HCT116 (cell line): Measurements from ENCODE around the gene EIF1AY.

Experiments
- ATF3 ChIP-seq: IDR thresholded peaks from 2 replicates; pipeline ENCODE4 v1.6.1; 2012
- EZH2 ChIP-seq: fragments of 200-600 bp; sonication (generic); IDR thresholded peaks from 2 replicates; pipeline ENCODE4 v1.6.1; 2017; ENCODE audit warnings: antibody characterized with exemption, mixed run types
- EZH2phosphoT487 ChIP-seq: fragments of 200-600 bp; IDR thresholded peaks from 2 replicates; pipeline ENCODE4 v1.6.1; 2018; ENCODE audit warnings: antibody characterized with exemption, borderline replicate concordance
- MAX ChIP-seq: IDR thresholded peaks from 2 replicates; pipeline ENCODE4 v1.6.1; 2012
- POLR2A ChIP-seq: IDR thresholded peaks from 2 replicates; pipeline ENCODE4 v1.7.0; 2011; ENCODE audit warnings: borderline replicate concordance; ENCODE audit not compliant: insufficient read depth, insufficient read length; ENCODE audit errors: extremely low read depth
- POLR2AphosphoS5 ChIP-seq: IDR thresholded peaks from 2 replicates; pipeline ENCODE4 v1.6.1; 2011; ENCODE audit warnings: mild to moderate bottlenecking, low read depth, low read length, moderate library complexity
- RAD21 ChIP-seq: IDR thresholded peaks from 2 replicates; pipeline ENCODE4 v1.6.1; 2012; ENCODE audit warnings: low read depth, mild to moderate bottlenecking
- REST ChIP-seq: IDR thresholded peaks from 2 replicates; pipeline ENCODE4 v1.6.1; 2012; ENCODE audit warnings: low read depth
- SIN3A ChIP-seq: IDR thresholded peaks from 2 replicates; pipeline ENCODE4 v1.6.1; 2012; ENCODE audit warnings: low read depth
- YY1 ChIP-seq: IDR thresholded peaks from 2 replicates; pipeline ENCODE4 v1.6.1; 2011; ENCODE audit warnings: low read length, low read depth, moderate library complexity, mild to moderate bottlenecking; ENCODE audit not compliant: insufficient replicate concordance; ENCODE audit errors: extremely low read depth
- ZFX ChIP-seq: fragments of 450-650 bp; IDR thresholded peaks from 2 replicates; pipeline ENCODE4 v1.6.1; 2017
- ZNF274 ChIP-seq: fragments of 200-500 bp; sonication (Bioruptor generic); IDR thresholded peaks from 2 replicates; pipeline ENCODE4 v1.6.1; 2014; ENCODE audit warnings: mild to moderate bottlenecking, low read depth, low read length, inconsistent platforms
- TF ChIP-seq, protein P1 (sequence below), 3 experiments: fragments of 200-600 bp in 1 of 3; sonication (generic) in 1 of 3; IDR thresholded peaks in 2 of 3; conservative IDR thresholded peaks in 1 of 3; 2 replicates each; pipeline ENCODE4 v1.5.1; 2012 to 2017; ENCODE audit warnings: low read depth in 2 of 3, low read length in 2 of 3, antibody characterized with exemption in 1 of 3, borderline replicate concordance in 1 of 3, control low read depth in 1 of 3, mild to moderate bottlenecking in 1 of 3, mixed read lengths in 1 of 3, mixed run types in 1 of 3, moderate library complexity in 1 of 3; ENCODE audit not compliant: insufficient read depth in 1 of 3

GRCh38 chrY:20538933-20539332 is 36.6 kb upstream of the EIF1AY start:
- TF ChIP-seq ATF3 (no peak), POLR2A (no peak), ZFX (no peak), REST (no peak), MAX (no peak), EZH2 (no peak), RAD21 (no peak), ZNF274 (no peak), POLR2AphosphoS5 (no peak), YY1 (no peak), SIN3A (no peak), EZH2phosphoT487 (no peak)
- TF ChIP-seq, protein P1, sequence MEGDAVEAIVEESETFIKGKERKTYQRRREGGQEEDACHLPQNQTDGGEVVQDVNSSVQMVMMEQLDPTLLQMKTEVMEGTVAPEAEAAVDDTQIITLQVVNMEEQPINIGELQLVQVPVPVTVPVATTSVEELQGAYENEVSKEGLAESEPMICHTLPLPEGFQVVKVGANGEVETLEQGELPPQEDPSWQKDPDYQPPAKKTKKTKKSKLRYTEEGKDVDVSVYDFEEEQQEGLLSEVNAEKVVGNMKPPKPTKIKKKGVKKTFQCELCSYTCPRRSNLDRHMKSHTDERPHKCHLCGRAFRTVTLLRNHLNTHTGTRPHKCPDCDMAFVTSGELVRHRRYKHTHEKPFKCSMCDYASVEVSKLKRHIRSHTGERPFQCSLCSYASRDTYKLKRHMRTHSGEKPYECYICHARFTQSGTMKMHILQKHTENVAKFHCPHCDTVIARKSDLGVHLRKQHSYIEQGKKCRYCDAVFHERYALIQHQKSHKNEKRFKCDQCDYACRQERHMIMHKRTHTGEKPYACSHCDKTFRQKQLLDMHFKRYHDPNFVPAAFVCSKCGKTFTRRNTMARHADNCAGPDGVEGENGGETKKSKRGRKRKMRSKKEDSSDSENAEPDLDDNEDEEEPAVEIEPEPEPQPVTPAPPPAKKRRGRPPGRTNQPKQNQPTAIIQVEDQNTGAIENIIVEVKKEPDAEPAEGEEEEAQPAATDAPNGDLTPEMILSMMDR (IDR thresholded peaks at IDR 0.05 in 2 of 3, conservative IDR thresholded peaks at IDR 0.05 in 1 of 3; ENCODE audit: borderline replicate concordance in 1 of 3, insufficient read depth in 1 of 3, low read depth in 2 of 3, low read length in 2 of 3): no peak
